SW 1271 (cell line): ENCODE results near the gene PIK3IP1.
"Not testable (repeated sequence)": the region's sequence is repeated elsewhere in the genome, so short reads cannot be mapped to it uniquely, and the experiment has no call there.

Experiments
- DNase-seq, 2 experiments: peaks; one replicate each; lab custom pipeline; 2025; lab: John Stamatoyannopoulos, UW

PIK3IP1 gene, protein sequence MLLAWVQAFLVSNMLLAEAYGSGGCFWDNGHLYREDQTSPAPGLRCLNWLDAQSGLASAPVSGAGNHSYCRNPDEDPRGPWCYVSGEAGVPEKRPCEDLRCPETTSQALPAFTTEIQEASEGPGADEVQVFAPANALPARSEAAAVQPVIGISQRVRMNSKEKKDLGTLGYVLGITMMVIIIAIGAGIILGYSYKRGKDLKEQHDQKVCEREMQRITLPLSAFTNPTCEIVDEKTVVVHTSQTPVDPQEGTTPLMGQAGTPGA

DNA sequence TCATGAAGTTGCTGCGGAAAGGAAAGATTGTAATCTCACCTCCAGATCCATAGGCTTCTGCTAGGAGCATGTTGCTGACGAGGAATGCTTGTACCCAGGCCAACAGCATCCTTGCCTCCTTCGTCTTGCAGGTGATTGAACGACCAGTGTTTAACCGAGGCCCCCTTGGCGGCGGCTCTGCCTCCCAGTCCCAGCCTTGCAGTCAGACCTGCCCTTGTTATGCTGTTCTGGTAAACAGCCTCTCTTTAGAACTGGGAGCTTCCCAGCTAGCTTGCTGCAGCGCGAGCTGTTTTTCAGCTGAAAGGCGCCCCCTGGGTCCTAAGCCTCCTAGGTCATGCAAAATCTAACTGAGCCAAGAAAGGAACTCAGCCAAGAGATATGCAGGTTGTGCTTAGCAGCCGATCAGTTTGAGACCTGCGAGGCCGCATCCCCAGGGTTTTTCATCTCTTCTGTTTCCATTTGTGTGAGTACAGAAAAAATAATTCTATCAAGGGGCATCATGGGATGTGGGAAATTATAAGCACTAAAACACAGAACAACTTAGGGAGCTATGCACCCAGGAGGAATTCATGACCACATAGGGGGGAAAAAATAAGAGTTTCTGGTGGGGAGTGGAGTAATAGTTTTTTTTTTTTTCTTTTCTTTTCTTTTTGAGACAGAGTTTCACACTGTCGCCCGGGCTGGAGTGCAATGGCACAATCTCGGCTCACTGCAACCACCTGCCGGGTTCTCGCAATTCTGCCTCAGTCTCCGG lies at the start of gene PIK3IP1:
TSS of gene PIK3IP1 (minus strand) at position 253 of the 754 bp plus-strand sequence. CDS start at position 109, 144 bp downstream.
- DNase-seq, result peak in 1 of 2 experiments; percentile 72

DNA sequence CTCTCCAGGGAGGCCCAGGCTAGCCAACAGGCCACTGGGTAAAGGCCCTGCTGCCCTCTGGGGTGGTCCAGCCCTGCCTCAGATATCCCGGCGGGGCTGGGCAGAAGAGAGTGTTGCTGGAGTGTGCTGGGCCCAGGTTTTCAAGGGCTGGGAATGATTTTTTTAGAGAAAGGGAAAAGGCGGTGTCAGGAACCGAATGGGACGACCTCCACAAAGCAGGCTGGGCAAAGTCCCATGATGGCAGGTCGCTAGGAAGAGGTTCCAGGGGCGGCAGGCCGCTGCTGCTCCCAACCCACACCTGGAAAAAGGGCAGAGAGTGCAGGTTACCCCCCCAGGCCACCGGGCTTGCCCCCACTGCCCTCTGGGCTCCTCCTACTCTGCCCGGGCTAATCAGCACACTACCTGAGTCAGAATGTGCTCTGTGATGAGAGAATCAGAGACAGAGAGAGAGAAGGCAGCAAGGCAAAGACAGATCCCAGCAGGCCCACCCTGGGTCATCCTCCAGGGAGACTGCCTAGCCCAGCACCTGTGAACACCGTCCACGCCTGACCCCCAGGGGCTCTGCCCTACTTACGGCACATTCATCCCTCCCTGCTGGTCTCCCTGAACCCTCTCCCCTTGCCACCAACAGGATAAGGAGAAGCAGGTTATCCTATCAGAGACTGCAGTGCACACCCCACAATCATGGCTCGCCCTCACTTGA lies 49.2 kb upstream of the PIK3IP1 start:
- no peak for DNase-seq

DNA sequence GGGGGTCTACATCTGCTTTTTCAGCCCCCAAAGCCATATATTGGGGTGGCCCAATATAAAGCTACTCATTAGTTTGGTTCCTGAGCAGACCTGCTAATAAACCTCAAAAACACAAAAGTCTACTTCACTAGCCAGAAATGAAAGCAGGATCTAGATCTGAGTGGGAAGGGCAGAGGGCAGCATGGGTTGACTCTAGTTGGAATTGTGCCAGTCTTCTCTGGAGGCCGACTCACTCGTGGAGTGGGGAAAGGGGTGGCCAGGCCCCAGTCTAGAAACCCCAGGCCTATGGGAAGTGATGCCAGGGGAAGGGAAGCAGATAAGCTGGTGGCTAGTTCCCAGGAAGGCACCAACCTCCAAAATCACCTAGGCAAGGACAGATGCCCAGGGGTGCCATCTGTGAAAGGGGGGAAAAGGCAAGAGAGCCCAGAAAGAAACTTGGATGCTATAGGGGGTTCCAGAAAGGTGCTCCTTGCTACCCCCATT lies 48.5 kb upstream of the PIK3IP1 start:
- DNase-seq, result no peak

DNA sequence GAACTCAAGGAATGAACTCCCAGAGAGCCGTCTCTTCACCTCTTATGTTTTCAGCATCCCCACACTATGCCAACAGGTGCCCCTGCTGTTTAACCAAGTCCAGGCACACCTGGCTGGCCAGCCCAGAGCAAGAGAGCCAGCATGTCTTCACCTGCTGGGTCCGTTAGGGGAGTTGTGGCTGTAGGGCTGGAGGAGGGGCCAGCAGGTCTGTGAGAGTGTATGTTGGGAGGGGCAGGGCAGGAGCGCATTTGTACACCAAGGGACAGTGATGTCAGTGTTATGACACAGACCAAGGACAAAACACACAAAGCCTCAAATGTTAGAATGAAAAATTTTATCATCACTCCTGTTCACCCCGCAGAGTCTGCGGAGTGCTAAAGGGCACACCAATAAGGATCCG lies 48.1 kb upstream of the PIK3IP1 start:
- DNase-seq, result no peak

DNA sequence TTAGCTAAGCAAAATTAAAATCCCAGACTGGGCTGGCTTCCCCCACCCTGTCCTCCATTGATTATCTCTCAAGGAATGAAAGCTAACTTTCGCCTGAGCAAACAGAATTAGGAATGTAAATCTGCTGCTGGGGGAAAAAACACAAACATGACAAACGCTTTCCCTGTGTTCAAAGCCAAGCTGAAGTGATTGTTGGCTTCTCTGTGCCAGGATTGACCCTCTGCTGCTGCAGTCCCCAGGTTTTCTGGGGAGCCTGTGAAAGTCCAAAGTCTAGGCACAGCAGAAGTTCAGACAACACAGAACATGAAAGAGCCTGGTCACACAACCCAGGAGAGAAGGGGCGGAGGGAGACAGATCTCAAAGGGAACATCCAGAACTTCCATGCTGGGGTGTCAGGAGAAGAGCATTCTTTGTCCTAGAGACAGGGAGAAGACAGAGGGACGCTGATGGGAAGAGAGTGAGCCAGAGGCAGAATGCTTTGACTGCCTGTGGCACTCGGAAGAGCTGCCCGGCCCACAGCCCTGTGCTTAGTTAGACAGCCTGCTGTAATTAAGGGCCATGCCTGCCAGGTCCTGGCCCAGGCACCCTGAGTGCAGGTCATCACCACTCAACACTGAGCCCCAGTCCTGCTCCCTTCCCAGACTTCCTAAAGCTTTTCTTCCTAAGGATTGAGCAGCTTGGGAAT lies 47.0 kb upstream of the PIK3IP1 start:
- no peak for DNase-seq

DNA sequence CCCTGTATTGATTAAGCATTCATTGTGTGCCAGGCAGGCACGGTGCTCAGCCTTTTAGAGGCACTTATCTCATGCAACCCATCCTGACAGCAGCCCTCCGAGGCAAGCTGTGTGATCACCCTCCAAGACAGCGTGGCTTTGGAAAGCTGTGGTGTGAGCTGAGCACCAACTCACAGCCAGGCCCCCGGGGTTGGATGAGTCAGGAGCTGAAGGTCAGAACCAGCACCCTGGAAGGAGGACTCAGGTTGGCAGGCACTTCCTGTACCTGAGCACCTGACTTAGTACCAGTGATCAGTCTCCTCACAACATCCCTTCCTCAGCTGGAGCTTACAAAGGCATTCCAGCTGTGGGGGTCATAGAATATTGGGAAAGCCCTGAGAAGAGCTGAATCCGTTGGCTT lies 44.9 kb upstream of the PIK3IP1 start:
- DNase-seq, result no peak

DNA sequence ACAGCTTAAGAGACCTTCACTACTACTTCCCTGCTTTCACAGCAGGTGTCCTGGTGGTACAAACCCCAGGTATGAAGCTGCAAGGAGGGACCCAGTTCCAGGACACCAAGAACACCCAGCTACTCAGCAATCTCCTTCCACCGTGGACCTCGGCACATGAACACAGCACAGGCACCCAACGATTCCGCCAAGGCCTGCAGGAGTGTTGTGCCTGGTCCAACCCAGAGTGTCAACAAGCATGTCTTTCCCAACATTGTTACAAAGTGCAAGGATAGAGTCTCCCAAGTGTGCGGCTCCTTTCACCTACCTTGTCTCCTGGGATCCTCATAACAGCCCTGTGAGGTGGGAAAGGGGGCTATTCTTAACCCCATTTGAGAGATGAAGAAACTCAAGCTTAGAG lies 42.0 kb upstream of the PIK3IP1 start:
- DNase-seq, result no peak

DNA sequence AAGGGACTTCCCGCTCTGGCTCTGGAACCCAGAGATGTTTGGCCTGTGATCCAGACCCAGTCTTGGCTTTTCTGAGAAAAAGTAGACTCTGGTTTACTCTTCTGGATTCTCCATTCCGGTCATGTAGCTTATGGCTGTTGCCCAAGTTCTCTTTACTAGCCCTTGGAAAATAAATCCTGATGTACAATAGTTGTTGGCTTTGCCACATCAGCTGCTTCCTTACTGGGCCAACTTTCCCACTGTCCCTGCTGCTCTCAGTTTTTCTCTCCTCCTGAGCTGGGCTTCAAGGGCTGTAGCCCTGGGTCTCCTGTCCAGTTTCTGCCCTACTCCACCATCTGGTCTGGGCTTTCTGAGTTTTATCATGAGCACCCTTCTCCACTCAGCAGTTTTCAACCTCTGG lies 41.4 kb upstream of the PIK3IP1 start:
- no peak for DNase-seq

DNA sequence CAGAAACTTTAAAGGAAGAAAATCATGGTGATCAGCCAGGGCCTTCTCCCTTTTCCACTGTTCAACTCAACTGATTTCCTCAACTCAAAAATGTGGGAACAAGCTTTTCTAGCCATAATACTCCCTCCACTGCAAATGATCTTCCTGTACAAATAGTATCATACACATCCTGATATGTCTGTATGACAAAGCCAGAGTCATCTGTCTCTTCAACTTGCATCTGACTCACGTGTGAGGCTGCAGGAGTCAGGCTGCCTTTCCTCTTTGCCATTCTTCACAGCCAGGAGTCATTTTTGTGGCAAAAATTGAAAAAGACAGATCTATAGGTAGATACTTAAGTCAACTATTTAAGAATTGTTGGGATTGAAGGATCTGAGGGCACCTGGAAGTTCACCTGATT lies 40.6 kb upstream of the PIK3IP1 start:
- DNase-seq, result no peak

DNA sequence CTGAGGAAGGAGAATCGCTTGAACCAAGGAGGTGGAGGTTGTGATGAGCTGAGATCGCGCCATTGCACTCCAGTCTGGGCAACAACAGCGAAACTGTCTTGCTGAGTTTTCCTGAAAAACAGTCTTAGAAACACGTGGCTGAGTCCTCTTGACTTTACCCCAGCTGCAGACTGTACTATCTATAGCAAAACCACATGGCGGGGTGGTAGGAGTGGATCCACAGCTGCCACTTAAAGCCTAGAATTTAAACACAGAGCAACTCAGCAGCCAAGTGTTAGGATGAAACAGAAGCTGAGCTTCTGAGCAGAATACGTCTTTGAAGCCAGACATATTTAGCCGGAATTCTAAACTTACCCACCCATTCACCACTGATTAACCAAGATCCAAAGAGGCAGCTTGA lies 39.7 kb upstream of the PIK3IP1 start:
- no peak for DNase-seq

DNA sequence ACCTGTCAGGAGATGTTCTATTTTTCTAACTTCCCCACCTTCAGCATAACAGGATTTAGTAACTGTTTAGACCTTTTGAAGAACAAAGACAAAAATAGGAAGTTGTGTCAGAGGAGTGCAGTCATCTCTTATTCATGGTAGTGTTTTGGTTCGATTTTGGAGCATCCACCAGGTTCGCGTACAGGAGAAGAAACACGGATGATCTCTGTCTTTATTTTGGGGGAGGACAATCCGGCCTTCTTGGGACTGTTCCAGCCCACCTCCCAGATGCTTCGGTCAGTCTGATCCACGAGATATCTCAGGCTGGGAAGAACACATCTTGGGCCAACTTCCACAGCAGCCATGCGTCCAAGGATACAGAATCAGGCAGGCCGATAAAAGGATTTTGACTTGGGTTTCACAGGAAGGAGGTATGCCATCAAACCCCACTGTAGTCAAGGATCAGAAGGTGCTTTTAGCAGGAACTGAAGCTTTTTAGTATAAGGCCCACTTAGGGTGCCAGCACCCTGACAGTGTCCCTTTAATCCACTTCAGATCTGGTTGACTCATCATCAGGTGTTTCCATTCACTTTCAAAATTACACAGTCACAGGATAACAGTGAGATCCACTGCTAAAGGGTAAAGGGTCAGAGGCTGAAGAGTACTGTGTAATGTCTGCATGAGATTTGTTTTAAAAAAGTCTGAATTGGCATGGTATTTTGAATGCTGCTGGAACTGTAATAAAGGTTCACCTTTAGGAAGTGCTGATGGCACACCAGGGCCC lies 37.3 kb upstream of the PIK3IP1 start:
- no peak for DNase-seq

DNA sequence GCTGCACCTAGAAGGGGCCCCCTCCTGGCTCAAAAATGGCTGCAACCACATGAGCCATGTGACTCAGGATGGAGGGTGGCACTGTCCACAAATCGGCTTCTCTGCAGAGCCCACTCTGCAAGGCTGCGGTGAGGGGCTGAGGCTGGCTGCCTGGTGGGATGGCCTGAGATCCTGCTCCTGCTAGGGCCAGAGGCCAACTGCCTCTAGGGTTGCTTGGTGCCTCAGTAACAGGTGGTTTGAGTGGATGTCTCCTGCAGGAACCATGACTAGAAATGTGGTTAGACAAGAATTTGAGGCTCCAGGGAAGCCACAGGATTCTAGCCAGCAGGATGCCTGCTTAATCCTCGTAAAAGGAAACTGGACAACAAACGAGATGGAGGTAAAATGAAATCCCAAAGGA lies 36.7 kb upstream of the PIK3IP1 start:
- DNase-seq, result no peak

DNA sequence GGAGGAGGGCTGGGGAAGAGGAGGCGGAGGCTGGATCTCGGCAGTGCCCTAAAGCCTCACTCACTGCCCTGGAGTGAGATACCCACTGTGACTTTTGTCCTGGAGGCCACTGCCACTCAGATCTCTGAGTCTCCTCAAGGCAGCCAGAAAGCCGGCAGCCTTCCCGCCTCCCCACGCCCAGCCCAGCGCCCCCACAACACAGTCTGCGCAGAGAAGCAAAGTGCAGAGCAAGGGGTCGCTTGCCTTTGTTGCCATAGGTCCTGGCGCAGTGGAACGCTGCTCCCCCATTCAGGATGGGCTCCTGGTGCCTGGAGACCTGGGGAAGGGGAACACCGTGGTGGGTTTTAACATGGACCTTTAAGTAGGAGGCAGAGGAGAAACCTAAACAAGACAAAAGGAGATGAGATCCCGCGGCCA lies 36.3 kb upstream of the PIK3IP1 start:
- no peak for DNase-seq

DNA sequence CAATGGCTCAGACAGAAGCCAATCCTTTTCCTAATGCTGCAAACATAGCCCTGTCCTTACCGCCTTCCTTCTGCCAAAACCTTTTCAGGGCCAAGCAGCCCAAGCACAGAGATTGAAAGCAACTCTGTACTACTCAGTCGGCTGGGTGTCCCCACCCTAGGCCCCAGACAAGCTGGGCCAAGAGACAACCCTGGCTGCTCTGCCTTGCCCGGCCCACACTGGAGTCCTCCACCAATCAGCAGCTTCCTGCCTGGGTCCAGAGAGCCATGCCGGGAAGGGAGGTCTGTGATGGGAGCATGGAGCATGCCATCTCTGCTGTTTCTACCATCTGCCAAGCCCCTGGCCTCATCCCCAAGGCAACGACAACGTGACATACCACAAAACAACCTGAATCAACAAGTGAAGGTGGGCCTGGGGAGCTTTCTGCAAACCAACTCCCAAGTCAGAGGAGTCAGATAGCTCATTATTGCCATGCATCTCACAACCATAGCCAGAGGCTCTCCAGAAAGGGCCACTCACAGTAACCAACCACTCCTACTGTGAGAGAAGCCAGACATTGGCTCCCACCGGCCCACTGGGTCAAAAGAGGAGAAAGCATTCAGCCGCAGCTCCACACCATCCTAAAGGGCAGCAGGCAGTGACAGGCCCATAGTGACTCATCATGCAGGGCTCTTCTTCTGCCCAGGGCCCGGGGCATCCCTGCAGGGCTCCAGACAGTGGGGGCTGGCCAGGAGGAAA lies 35.7 kb upstream of the PIK3IP1 start:
- no peak for DNase-seq

DNA sequence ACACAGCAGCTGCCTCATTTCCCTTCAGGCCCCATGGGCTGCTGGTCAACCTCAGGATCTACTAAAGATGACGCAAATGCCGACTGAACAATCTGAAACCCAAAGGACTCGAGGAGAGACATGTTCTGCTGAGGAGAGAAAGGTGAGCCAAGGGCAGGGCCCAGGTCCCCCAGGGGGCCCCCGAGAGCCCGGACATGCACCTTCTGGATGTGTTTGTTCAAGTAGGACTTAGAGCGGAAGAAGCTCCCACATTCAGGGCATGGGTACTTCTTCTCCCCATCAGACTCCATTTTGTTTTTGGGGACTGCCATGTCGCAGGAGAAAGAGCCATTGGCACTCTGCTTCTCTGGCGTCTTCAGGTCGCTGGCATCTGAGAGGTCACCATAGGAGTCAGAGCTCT lies 34.6 kb upstream of the PIK3IP1 start:
- no peak for DNase-seq

DNA sequence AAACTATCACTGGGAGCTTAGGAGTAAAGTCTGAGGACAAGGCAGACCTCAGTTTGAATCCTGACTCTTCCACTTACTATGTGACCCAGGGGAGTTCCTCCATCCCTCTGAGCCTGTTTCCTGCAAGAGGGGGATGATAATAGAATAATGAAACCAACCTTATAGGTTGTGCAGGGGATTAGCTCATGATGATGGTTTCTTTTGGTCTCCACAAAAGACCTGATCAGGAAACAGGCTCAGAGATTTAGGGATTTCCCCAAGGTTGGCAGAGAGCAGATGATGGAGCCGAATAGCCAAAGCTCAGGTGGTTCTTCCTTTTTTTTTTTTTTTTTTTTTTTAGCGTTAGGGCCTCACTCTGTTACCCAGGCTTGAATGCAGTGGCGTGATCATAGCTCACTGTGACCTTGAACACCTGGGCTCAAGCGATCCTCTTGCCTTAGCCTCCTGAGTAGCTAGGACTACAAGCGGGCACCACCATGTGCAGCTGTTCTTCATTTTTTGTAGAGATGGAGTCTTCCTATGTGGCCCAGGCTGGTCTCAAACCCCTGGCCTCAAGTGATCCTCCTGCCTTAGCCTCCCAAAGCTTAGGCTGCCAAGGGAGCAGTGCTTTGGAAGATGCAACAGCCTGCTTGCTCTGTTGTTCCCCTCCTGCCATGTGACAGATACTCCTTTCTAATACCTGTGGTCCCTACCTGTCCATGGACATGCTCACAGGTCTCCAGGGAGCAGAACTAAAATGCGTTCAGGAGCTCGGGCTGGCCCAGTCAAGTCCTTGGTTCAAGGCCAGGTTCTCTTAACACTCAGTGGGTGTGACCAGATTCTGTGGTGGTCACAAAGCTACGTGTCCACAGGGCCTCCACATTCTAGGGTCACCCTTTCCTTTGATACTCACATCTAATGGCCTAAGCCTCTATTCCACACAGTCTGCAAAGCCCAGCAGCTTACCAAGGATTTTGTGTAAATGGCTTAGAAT lies 31.6 kb upstream of the PIK3IP1 start:
- no peak for DNase-seq

DNA sequence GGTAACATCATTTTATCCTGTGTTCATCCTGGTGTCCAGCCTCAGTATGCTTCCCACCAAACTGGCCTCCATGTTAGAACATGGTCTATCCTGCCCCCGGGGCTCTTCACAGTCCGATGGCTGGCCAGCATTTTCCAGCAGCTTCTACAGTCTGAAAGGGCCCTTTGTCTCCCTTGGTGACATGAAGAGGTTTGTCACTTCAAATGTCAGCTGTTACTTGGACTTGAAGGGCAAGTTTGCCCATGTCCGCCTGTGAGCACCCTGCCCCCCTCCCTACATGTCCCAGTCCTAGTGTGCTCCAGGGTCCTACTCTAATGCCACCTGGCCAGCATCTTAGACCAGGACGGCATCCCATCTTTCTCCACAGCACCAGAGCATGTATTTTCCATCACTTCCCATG lies 29.1 kb upstream of the PIK3IP1 start:
- no peak for DNase-seq

DNA sequence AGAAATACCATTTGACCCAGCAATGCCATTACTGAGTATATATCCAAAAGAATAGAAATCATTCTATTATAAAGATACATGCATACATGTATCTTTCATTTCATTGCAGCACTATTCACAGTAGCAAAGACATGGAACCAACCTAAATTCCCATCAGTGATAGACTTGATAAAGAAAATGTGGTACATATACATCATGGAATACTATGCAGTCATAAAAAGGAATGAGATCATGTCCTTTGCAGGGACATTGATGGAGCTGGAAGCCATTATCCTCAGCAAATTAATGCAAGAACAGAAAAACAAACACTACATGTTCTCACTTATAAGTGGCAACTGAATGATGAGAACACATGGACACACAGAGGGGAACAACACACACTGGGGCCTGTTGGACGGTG lies 21.9 kb upstream of the PIK3IP1 start:
- not testable (repeated sequence) for DNase-seq

DNA sequence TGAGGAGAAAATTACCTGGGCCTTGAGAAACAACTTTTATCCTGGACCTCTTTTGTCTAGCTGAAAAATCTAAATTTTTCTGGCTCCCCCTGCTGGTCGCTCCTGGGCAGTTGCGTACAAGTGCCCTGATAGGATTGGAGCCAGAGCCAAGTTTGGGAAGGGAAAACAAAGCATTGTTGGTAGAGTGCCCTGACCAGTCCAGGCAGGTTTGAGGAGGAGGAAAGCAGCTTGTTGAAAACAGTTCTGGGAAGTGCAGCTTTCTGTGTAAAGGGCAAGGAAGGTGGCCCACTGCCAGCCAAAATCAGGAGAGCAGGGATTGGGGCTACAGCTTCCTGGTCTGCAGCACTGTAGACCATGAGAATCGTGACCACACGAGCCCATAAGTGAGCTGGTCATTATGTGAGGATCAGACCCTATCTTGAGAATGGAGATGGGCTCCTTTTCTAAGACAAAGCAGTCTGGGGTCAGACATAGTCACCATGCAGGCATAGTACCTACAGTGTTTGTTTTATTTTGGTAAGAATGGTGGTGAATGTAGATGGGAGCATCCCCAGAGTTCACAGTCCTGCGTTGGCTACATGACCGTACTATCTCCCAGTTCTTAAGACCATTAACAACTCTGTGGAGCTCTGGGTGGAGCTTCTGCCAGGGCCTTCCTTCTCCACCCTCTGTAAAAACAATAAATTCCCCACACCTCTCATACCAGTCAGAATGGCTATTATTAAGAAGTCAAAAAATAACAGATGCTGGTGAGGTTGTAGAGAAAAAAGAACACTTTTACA lies 21.3 kb upstream of the PIK3IP1 start:
- DNase-seq, result peak in 1 of 2 experiments; percentile 7
